AG10803 (cell line): ENCODE data around the gene STARD7.

Experiments
- DNase-seq: peaks from one replicate; pipeline ENCODE4 v3.0.0; 2010; ENCODE audit warnings: low read depth
- H3K4me3 ChIP-seq: 2 replicates; pipeline ENCODE4 v1.5.1; 2011; ENCODE audit warnings: mild to moderate bottlenecking, low read length, control low read depth
- CTCF ChIP-seq: conservative IDR thresholded peaks from 2 replicates; pipeline ENCODE4 v1.5.1; 2011; ENCODE audit warnings: mild to moderate bottlenecking, low read length, control low read depth, inconsistent platforms

STARD7 gene

GRCh38 chr2:96140941-96141623 lies 67.5 kb downstream of the STARD7 start:
- no peak for DNase-seq
- no peak for TF ChIP-seq CTCF
- H3K4me3 ChIP-seq, result no peak overlapping the region

- H3K4me3 ChIP-seq, result no peak overlapping the region
- no peak for TF ChIP-seq CTCF
- DNase-seq, result no peak
Observed at GRCh38 chr2:96139181-96139758, 69.4 kb downstream of the STARD7 start.

GRCh38 chr2:96138179-96139145 lies 70.2 kb downstream of the STARD7 start, which contains the start of gene ASTL:
ASTL (minus strand) TSS chr2:96138502; CDS start chr2:96138436, 66 bp downstream.
- no peak within 1 kb of the TSS for H3K4me3 ChIP-seq
- peak; percentile 26 for DNase-seq
- peak; percentile 62 for TF ChIP-seq CTCF

- no peak overlapping the region for H3K4me3 ChIP-seq
- TF ChIP-seq CTCF, result no peak
- DNase-seq, result no peak
Observed at GRCh38 chr2:96137321-96138178, 71.1 kb downstream of the STARD7 start.

GRCh38 chr2:96136129-96136720 lies 72.4 kb downstream of the STARD7 start:
- no peak for DNase-seq
- no peak overlapping the region for H3K4me3 ChIP-seq
- no peak for TF ChIP-seq CTCF

- no peak for DNase-seq
- no peak for TF ChIP-seq CTCF
- H3K4me3 ChIP-seq, result no peak overlapping the region
Observed at GRCh38 chr2:96135621-96136020, 73.0 kb downstream of the STARD7 start.
